GM21825 (cell line): ENCODE results near the gene NDST4.

Experiments used
- ATAC-seq: cut with Tn5 transposase; IDR thresholded peaks from one replicate; pipeline ENCODE4 v1.9.1; 2021; ENCODE audit warnings: mild to moderate bottlenecking, moderate library complexity; ENCODE audit not compliant: unreplicated experiment

NDST4 gene

GRCh38 chr4:115113506-115114106 is at the start of gene NDST4:
Gene NDST4 (minus strand): TSS chr4:115113620. CDS start chr4:115077036, 36,584 bp downstream.
- no peak for ATAC-seq

- ATAC-seq: no peak
Observed at GRCh38 chr4:115159141-115159540, 45.7 kb upstream of the NDST4 start.

GRCh38 chr4:115158296-115158695 is 44.9 kb upstream of the NDST4 start:
- ATAC-seq: no peak

GRCh38 chr4:115154826-115155225 is 41.4 kb upstream of the NDST4 start:
- ATAC-seq: no peak

- ATAC-seq: no peak
Observed at GRCh38 chr4:115152965-115153364, 39.5 kb upstream of the NDST4 start.

- no peak for ATAC-seq
Observed at GRCh38 chr4:115152081-115152480, 38.7 kb upstream of the NDST4 start.

GRCh38 chr4:115149106-115149505 is 35.7 kb upstream of the NDST4 start:
- ATAC-seq: no peak

- ATAC-seq: no peak
Observed at GRCh38 chr4:115145393-115146160, 32.2 kb upstream of the NDST4 start.

- no peak for ATAC-seq
Observed at GRCh38 chr4:115128037-115128436, 14.6 kb upstream of the NDST4 start.

GRCh38 chr4:115126491-115126890 is 13.1 kb upstream of the NDST4 start:
- ATAC-seq: no peak

GRCh38 chr4:115121351-115122043 is 8.1 kb upstream of the NDST4 start:
- ATAC-seq: no peak

GRCh38 chr4:115119804-115120352 is 6.5 kb upstream of the NDST4 start:
- ATAC-seq: no peak

- no peak for ATAC-seq
Observed at GRCh38 chr4:115117651-115118050, 4.2 kb upstream of the NDST4 start.

- no peak for ATAC-seq
Observed at GRCh38 chr4:115110191-115111181, 2.9 kb downstream of the NDST4 start.

- no peak for ATAC-seq
Observed at GRCh38 chr4:115108850-115109249, 4.6 kb downstream of the NDST4 start.

- no peak for ATAC-seq
Observed at GRCh38 chr4:115107411-115107810, 6.0 kb downstream of the NDST4 start.

- no peak for ATAC-seq
Observed at GRCh38 chr4:115101675-115102074, 11.7 kb downstream of the NDST4 start.

GRCh38 chr4:115090483-115091075 is 22.8 kb downstream of the NDST4 start:
- peak; percentile 63 for ATAC-seq

- no peak for ATAC-seq
Observed at GRCh38 chr4:115082633-115083032, 30.8 kb downstream of the NDST4 start.

- no peak for ATAC-seq
Observed at GRCh38 chr4:115076691-115077090, 36.7 kb downstream of the NDST4 start.
